HG03378 (cell line): ENCODE data around the gene TM7SF3.
"Not testable (repeated sequence)": the region's sequence is repeated elsewhere in the genome, so short reads cannot be mapped to it uniquely, and the experiment has no call there.

Source experiments
- ATAC-seq: cut with Tn5 transposase; IDR thresholded peaks from one replicate; pipeline ENCODE4 v1.9.1; 2021; ENCODE audit warnings: mild to moderate bottlenecking, moderate library complexity; ENCODE audit not compliant: unreplicated experiment

TM7SF3 gene

DNA sequence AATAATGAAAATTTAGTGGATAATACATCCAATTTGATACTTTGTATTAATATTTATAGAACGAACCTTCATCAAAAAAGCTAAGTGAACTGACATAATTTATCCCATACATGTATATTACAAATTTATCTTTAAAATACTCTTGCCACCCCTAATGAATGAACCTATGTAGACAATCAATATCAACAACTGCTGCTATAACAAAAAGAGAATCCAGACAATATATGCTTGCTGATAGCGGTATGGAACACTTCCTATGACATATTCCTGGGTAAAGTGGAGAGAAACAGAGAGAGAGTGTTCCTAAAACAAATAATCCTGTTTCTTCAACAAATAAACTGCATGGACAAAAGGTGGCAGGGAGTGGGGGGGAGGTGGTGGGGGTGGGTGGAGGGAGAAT is 31.3 kb downstream of the TM7SF3 start:
- ATAC-seq = no peak

DNA sequence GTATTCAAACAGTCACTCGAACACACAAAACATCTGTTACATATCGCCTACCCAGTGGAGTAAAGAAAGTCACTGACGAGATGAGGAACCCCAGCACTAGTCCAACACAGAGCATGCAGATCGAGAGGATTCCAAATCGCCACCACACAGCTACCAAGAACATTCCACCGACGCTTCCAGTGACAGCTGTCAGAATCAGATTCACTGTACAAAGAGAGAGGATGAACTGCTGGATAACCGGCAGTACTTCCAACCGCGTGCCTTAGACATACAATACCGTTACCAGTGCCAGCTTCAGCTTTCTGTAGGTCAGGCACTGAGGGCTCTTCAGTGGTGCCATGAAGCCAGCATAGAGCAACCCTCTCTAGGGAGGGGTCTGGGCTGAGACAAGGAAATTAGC is 34.5 kb downstream of the TM7SF3 start:
- no peak for ATAC-seq

DNA sequence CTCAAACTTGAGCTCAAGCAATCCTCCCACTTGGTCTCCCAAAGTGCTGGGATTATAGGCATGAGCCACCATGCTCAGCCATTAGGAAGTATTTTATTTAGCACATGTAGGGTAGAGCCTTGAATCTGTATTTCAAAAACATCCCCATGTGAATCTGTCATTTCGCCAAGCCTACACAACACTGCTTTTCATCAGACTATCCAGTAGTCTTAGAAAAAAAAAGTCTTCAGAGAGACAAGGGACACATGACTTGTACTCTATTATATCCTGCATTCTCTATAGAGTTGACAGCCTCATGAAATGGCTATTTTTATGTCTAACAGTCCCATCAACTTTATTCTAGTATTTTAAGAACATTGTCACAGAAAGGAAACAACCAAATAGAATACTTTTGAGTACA is 35.4 kb downstream of the TM7SF3 start:
- ATAC-seq = no peak

GRCh38 chr12:26976687-26977086 is 37.5 kb downstream of the TM7SF3 start:
- no peak for ATAC-seq

DNA sequence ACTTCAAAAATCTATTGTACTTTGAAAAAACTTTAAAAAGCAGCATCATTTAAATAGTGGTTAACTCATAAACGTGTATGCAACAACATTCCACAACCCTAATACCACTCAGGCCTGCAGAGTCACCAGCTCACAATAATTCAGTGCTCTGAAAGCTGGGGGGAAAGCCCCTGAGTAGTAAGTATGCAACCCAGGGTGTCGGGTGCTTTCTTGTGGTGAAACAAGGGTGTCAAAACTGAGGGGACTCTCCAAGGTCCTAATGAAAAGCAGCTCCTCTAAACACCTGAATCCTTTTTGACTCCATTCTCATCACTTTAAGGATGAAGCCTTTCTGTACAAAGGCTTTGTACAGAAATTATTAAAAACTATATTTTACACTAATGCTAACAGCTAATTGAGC is 42.2 kb downstream of the TM7SF3 start:
- peak; percentile 96 for ATAC-seq

- ATAC-seq = no peak
Observed at GRCh38 chr12:26970136-26970535, 44.0 kb downstream of the TM7SF3 start.

GRCh38 chr12:26966842-26967241 is 47.3 kb downstream of the TM7SF3 start:
- no peak for ATAC-seq

DNA sequence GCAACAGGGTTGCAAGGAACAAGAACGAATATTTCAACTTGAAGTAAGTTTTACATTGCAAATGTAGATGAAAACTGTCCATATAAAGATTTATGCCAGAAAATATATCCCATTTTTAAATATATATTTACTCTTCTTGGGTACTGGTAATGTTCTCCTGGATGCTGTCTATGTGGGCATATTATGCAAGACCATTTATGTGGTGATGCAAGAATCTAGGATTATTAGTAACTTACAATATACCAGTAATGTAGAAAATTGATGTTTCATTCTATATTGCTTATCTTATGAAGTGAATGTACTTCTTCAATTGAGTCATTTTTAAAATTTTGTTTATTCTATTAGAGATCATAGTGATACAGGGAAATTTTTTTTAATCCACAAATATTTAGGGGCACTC is 50.8 kb downstream of the TM7SF3 start:
- ATAC-seq = no peak

- no peak for ATAC-seq
Observed at GRCh38 chr12:26961803-26962202, 52.4 kb downstream of the TM7SF3 start.

DNA sequence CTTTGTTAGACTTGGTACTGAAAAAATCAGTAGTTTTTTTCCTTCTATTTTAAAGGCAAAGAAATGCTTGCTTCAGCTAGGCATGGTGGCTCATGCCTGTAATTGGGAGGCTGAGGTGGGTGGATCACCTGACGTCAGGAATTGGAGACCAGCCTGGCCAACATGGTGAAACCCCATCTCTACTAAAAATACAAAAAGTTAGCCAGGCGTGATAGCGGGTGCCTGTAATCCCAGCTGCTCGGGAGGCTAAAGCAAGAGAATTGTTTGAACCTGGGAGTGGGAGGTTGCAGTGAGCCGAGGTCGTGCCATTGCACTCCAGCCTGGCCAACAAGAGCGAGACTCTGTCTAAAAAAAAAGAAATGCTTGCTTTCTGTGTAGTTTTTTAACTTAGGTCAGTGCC is 52.8 kb downstream of the TM7SF3 start:
- ATAC-seq = not testable (repeated sequence)

DNA sequence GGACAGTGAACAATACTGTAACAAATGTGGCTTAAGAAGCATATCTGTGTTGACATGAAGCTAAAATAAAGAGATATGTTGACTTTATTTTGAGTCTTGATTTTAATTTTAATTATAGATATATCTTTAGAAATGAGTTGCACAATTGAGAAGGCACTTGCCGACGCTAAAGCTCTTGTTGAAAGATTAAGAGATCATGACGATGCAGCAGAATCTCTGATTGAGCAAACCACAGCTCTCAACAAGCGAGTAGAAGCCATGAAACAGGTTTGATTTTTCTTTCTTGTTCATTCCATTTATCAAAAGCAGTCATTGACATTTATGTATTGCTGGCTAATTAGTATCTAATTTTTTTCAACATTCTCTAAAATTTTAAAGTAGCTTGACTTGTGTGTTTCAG is 60.2 kb downstream of the TM7SF3 start:
- no peak for ATAC-seq

- ATAC-seq = no peak
Observed at GRCh38 chr12:26953447-26953846, 60.7 kb downstream of the TM7SF3 start.

- no peak for ATAC-seq
Observed at GRCh38 chr12:26948309-26948708, 65.9 kb downstream of the TM7SF3 start.

DNA sequence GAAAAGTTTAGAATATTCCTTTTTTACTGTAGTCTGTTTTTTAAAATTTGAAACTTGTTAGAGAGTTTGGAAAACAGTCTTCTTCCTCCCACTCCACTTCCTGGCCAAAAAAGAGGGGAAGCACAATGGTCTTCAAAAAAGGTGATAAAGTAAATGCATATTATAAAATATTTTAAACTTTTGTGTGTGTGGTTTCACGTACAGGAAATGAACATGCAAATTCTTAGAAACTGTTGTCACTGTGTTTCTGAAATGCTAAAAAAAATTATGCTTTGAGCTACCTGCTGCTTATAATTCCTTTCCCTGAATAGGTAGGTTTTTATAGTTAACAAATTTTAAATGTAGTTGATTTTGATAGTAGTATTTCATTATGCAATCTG is 73.0 kb downstream of the TM7SF3 start:
- ATAC-seq = no peak

- ATAC-seq = no peak
Observed at GRCh38 chr12:26940516-26941214, 73.5 kb downstream of the TM7SF3 start.

GRCh38 chr12:26939953-26940352 is 74.2 kb downstream of the TM7SF3 start:
- ATAC-seq = no peak

- no peak for ATAC-seq
Observed at GRCh38 chr12:26939192-26939832, 74.9 kb downstream of the TM7SF3 start.

DNA sequence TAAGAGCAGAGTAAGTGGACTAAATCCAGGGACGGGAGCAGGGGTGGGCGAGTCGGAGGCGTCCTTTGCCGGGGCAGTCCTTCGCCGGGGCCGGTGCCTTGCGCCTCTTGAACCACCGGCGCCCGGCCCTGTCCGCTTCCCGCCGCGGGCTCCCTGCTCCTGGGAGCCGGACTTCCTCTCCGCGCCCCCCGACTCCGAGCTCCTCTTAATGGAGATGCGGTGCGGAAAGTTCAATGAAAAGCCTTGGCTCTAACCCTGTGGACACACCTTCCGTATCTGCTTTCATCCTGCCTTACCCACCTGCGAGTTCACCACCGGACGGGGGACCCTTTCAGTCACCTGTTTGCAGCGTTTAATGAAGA is 75.5 kb downstream of the TM7SF3 start:
- peak; percentile 5 for ATAC-seq

DNA sequence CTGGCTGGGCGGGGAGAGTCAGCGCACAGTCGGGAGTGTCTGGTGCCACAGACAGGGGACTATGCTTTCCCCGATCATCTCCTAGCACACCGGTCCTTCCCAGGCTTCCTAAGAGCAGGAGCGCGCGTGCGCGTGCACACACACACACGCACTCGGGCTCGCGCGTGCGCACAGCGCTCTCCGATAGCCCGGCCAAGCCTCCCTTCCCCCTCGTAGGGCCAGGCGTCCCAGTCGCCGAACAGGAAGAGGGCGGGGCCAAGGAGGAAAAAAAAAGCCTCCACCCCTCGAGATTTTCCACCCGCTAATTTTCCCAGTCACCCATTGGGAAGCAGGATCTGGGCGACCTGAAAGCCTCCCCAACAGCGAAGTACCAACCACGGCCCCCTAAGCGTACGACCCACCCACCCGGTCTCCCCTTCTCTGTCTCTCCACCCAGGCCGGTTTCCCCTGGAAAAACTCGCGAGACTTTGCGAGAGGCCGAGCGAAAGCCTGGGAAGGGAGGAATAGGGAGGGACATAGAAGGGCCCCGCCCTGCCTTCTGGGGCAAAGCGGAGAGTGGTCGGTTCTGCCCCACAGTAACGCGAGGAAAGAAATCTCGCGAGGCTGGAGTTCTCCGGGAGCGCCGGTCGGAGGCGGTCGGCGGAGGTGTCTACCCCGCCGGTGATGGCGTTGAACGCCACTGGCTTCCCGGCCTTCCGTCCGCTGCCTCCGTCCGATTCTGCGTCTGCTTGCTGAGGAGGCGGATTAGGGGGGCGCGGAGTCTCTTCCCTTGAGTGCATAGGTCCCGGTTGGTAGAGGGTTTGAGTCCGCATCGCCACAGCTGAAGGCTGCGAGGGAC is 76.1 kb downstream of the TM7SF3 start, which contains the start of the genes FGFR1OP2 and INTS13:
FGFR1OP2 (plus strand) TSS at position 608 of the 838 bp plus-strand sequence. CDS start 15,689 bp downstream, outside the sequence.
INTS13 (minus strand) TSS at position 119 of the 838 bp plus-strand sequence. CDS start 1,178 bp downstream, outside the sequence.
- ATAC-seq = peak; percentile 74

DNA sequence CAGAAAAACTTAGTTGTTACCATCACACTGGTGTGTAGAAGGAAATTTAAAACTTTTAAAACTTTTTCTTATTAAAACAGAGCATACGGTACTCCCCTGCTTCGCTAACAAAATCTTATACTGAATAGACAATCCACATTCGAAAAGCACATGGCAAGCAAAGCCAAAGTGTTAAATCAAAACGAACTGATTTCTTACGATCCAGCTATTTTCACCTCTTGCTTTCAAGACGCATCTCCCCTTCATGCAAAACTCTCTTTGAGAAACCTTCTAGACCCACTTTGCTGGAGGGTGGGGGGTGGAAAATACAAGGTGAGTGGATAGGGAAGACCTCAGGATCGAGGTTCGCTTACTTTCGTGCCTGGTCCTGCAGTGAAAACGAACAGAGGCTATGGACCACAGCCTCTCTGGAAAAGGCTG is 76.7 kb downstream of the TM7SF3 start:
- no peak for ATAC-seq

DNA sequence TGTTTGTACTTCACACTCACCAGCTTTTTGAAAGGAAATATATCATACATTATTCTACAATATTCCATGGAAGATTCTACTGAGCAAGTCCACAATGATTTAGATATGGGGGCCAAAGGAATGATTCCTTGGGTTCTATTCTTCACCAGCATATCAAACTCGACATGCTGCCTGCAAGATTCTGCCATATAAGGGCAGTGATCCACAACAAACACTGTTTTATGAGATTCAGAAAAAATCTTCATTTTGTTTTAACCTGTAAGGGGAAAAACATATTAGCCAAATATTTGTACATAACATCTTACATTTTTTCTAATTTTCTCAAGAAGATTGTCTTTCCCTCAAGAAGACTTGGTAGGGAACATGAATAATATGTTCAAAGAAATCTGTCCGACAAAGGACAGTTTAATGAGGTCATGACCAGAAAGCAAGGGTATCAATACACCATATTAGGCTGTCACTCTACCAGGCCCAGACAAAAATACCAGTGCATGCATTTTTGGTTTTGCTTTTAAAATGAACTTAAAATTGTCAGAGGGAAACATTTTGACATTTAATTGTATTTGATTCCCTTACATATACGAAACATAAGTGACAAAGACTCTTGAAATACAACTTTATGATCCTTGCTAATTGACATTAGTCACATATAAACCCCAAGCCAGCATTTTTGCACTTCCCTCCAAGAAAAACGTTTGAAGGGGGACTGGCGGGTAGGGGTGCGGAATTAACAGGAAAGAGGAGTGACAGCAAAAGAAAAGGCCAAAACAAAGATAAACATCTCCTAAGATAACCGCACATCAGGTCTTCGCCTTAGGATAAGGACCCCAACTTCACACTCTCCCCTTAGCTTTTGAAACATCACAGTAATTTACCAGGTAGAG is 77.4 kb downstream of the TM7SF3 start:
- no peak for ATAC-seq
